Mesenchymal stem cell (in vitro differentiated cells and primary cell): ENCODE results near the gene TWIST2.

Experiments used
- DNase-seq: peaks from one replicate; pipeline ENCODE4 v3.0.0-alpha.2; 2013
- H2AFZ ChIP-seq: one replicate; pipeline ENCODE4 v1.6.1; 2013; ENCODE audit warnings: low read depth, mild to moderate bottlenecking, control low read depth, inconsistent platforms, low read length, moderate library complexity
- H2AK5ac ChIP-seq: 2 replicates; pipeline ENCODE4 v1.6.1; 2013; ENCODE audit warnings: low read length, moderate library complexity, mild to moderate bottlenecking, inconsistent platforms; ENCODE audit not compliant: severe bottlenecking
- H2BK120ac ChIP-seq: one replicate; pipeline ENCODE4 v1.6.1; 2013; ENCODE audit warnings: low read depth, mild to moderate bottlenecking, inconsistent platforms, low read length, moderate library complexity
- H2BK12ac ChIP-seq, 2 experiments: one replicate each; pipeline ENCODE4 v1.6.1; 2013; ENCODE audit warnings: inconsistent platforms in 2 of 2, low read length in 2 of 2, mild to moderate bottlenecking in 2 of 2, moderate library complexity in 2 of 2, control low read depth in 1 of 2
- H2BK15ac ChIP-seq: one replicate; pipeline ENCODE4 v1.6.1; 2013; ENCODE audit warnings: mild to moderate bottlenecking, low read depth, inconsistent platforms; ENCODE audit not compliant: poor library complexity, severe bottlenecking
- H2BK5ac ChIP-seq: 2 replicates; pipeline ENCODE4 v1.6.1; 2013; ENCODE audit warnings: low read depth, mild to moderate bottlenecking, low read length, control low read depth, inconsistent platforms; ENCODE audit not compliant: poor library complexity, severe bottlenecking
- H3K14ac ChIP-seq, 2 experiments: one replicate each; pipeline ENCODE4 v1.6.1; 2013; ENCODE audit warnings: inconsistent platforms in 2 of 2, low read length in 2 of 2, control low read depth in 1 of 2, mild to moderate bottlenecking in 1 of 2, moderate library complexity in 1 of 2
- H3K18ac ChIP-seq, 2 experiments: one replicate each; pipeline ENCODE4 v1.6.1; 2013; ENCODE audit warnings: inconsistent platforms in 2 of 2, low read length in 2 of 2, control low read depth in 1 of 2, low read depth in 1 of 2, mild to moderate bottlenecking in 1 of 2
- H3K23ac ChIP-seq, 2 experiments: one replicate each; pipeline ENCODE4 v1.6.1; 2013; ENCODE audit warnings: inconsistent platforms in 2 of 2, low read length in 2 of 2, mild to moderate bottlenecking in 2 of 2, moderate library complexity in 2 of 2, control low read depth in 1 of 2
- H3K27ac ChIP-seq: 2 replicates; pipeline ENCODE4 v1.5.1; 2013; ENCODE audit warnings: mild to moderate bottlenecking, moderate library complexity, low read length, control low read depth, inconsistent platforms; ENCODE audit not compliant: poor library complexity, severe bottlenecking
- H3K27me3 ChIP-seq, 2 experiments: 2 replicates each; pipeline versions ENCODE4 v1.6.1 to v1.7.0; 2013; ENCODE audit warnings: low read length in 2 of 2, mild to moderate bottlenecking in 2 of 2, moderate library complexity in 2 of 2, control low read depth in 1 of 2, inconsistent platforms in 1 of 2; ENCODE audit not compliant: control insufficient read depth in 1 of 2, insufficient read depth in 1 of 2
- H3K36me3 ChIP-seq, 2 experiments: 2 replicates each; pipeline versions ENCODE4 v1.6.1 to v1.7.0; 2013; ENCODE audit warnings: low read length in 2 of 2, control low read depth in 1 of 2, inconsistent platforms in 1 of 2, low read depth in 1 of 2, mild to moderate bottlenecking in 1 of 2; ENCODE audit not compliant: insufficient read depth in 2 of 2, control insufficient read depth in 1 of 2
- H3K4ac ChIP-seq, 2 experiments: one replicate each; pipeline ENCODE4 v1.6.1; 2013; ENCODE audit warnings: inconsistent platforms in 2 of 2, low read length in 2 of 2, mild to moderate bottlenecking in 2 of 2, moderate library complexity in 2 of 2, control low read depth in 1 of 2, low read depth in 1 of 2
- H3K4me1 ChIP-seq: 2 replicates; pipeline ENCODE4 v1.6.1; 2013; ENCODE audit warnings: low read depth, low read length, control low read depth; ENCODE audit not compliant: control insufficient read depth, insufficient read depth
- H3K4me2 ChIP-seq: 2 replicates; pipeline ENCODE4 v1.6.1; 2013; ENCODE audit warnings: low read length, mild to moderate bottlenecking, inconsistent platforms; ENCODE audit not compliant: poor library complexity, severe bottlenecking
- H3K4me3 ChIP-seq, 2 experiments: 2 replicates each; pipeline versions ENCODE4 v1.5.1 to v1.7.0; 2013; ENCODE audit warnings: low read length in 2 of 2, mild to moderate bottlenecking in 2 of 2, control low read depth in 1 of 2, low read depth in 1 of 2; ENCODE audit not compliant: insufficient read depth in 1 of 2
- H3K79me1 ChIP-seq: replicated peaks from 2 replicates; pipeline ENCODE4 v1.6.1; 2013; ENCODE audit warnings: mild to moderate bottlenecking, control low read depth, low read length, inconsistent platforms; ENCODE audit not compliant: poor library complexity, severe bottlenecking
- H3K9ac ChIP-seq: 2 replicates; pipeline ENCODE4 v1.7.0; 2013; ENCODE audit warnings: mild to moderate bottlenecking, low read length, moderate library complexity
- H3K9me3 ChIP-seq: 2 replicates; pipeline ENCODE4 v1.7.0; 2013; ENCODE audit warnings: mild to moderate bottlenecking, low read length; ENCODE audit not compliant: control insufficient read depth
- H4K8ac ChIP-seq: one replicate; pipeline ENCODE4 v1.6.1; 2013; ENCODE audit warnings: inconsistent platforms, mild to moderate bottlenecking, low read length, moderate library complexity
- H4K91ac ChIP-seq: one replicate; pipeline ENCODE4 v1.6.1; 2013; ENCODE audit warnings: mild to moderate bottlenecking, low read length, inconsistent platforms
- WGBS: methylation state at CpG from one replicate; pipeline ENCODE4 v1.1.7; 2013; ENCODE audit warnings: mixed read lengths; 5-methylcytosine and 5-hydroxymethylcytosine counted together

Gene TWIST2

DNA sequence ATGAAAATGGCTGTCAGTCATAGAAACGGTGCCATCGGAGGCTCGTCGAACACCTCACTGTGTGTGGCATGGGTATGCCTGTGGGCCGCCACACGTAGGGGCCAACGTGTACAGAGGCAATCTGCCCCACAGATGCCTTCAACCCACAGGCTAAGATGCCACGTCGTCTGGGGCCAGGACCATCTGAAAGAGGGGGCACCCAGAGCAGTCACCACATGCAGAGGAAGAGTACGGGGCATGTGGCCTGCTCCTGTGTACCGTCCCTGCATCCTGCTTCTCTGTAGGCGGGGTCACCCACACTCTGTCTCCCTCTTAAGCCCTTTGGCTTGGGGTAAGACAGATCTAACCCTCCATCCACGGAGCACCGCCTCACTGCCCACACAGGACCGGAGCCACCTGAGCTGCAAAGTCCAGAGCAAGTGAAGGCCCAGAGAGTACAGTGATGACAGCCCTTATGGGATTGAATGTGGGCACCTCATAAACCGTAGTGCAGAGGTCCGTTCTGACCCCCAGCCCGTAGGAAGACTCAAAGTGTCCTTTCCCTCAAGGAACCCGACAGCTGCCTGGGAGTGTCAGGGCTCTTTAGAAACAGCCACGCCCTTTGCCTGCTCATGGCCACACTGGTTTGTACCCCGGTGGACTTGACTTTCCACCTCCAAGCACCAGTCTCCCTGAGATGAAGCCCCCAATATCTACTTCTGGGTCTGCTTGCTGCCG lies 66.2 kb downstream of the TWIST2 start:
- H3K14ac ChIP-seq, result peak overlapping the region in 1 of 2 experiments; percentile 90
- H3K4me1 ChIP-seq, result peaks cover 24% of the 10 kb centered on the region
- H3K27ac ChIP-seq, result no peak overlapping the region
- no peak overlapping the region for H3K4me3 ChIP-seq
- H3K27me3 ChIP-seq, result no peaks in the 10 kb centered on the region
- H2AK5ac ChIP-seq, result no peak overlapping the region
- WGBS, result 92% methylated on average over 22 of the region's 22 CpGs
- no peak for DNase-seq
- no peak overlapping the region for H3K4me2 ChIP-seq
- no peak overlapping the region for H2BK15ac ChIP-seq
- H2BK120ac ChIP-seq, result no peak overlapping the region
- peaks cover 0 to 48% of the 10 kb centered on the region in 2 experiments for H3K36me3 ChIP-seq
- H3K18ac ChIP-seq, result peak overlapping the region in 1 of 2 experiments; percentile 5
- no peaks in the 10 kb centered on the region for H3K9me3 ChIP-seq
- no peak overlapping the region for H3K4ac ChIP-seq
- no peak overlapping the region for H2BK5ac ChIP-seq
- H3K79me1 ChIP-seq, result no peaks in the 10 kb centered on the region
- H4K91ac ChIP-seq, result no peak overlapping the region
- no peak overlapping the region for H2AFZ ChIP-seq
- H3K23ac ChIP-seq, result no peak overlapping the region
- no peak overlapping the region for H2BK12ac ChIP-seq
- peak overlapping the region; percentile 8 for H3K9ac ChIP-seq
- peak overlapping the region; percentile 28 for H4K8ac ChIP-seq

DNA sequence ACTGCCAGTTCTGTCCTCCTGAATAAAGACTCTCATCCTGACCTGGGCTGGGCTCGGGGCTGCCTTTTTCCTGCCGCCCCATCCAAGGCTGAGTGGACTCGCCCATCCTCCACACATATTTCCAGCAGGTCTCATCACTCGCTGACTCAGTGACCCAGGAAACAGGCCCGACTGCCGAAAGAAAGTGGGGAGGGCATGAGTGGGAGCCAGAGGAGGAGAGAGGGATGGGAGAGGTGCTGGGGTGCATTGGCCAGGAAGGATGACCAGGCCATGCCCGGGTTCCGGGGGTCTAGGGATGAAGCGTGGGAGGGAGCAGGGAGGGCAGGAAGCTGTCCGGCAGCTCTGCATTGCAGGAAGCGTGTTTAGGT lies 66.7 kb downstream of the TWIST2 start:
- peaks cover 0 to 48% of the 10 kb centered on the region in 2 experiments for H3K36me3 ChIP-seq
- no peak overlapping the region for H2BK15ac ChIP-seq
- peak overlapping the region; percentile 8 for H3K9ac ChIP-seq
- H3K4me1 ChIP-seq, result peaks cover 23% of the 10 kb centered on the region
- no peak overlapping the region for H3K4me2 ChIP-seq
- H3K18ac ChIP-seq, result peak overlapping the region in 1 of 2 experiments; percentile 5
- H4K91ac ChIP-seq, result no peak overlapping the region
- H3K79me1 ChIP-seq, result no peaks in the 10 kb centered on the region
- 71% methylated on average over 9 of the region's 11 CpGs for WGBS
- H3K9me3 ChIP-seq, result no peaks in the 10 kb centered on the region
- no peaks in the 10 kb centered on the region for H3K27me3 ChIP-seq
- H3K4ac ChIP-seq, result no peak overlapping the region
- no peak overlapping the region for H3K23ac ChIP-seq
- H3K27ac ChIP-seq, result no peak overlapping the region
- H2BK12ac ChIP-seq, result no peak overlapping the region
- H2AK5ac ChIP-seq, result no peak overlapping the region
- peak; percentile 24 for DNase-seq
- no peak overlapping the region for H2BK120ac ChIP-seq
- no peak overlapping the region for H2AFZ ChIP-seq
- no peak overlapping the region for H4K8ac ChIP-seq
- peak overlapping the region in 1 of 2 experiments; percentile 15 for H3K4me3 ChIP-seq
- H2BK5ac ChIP-seq, result no peak overlapping the region
- no peak overlapping the region for H3K14ac ChIP-seq

DNA sequence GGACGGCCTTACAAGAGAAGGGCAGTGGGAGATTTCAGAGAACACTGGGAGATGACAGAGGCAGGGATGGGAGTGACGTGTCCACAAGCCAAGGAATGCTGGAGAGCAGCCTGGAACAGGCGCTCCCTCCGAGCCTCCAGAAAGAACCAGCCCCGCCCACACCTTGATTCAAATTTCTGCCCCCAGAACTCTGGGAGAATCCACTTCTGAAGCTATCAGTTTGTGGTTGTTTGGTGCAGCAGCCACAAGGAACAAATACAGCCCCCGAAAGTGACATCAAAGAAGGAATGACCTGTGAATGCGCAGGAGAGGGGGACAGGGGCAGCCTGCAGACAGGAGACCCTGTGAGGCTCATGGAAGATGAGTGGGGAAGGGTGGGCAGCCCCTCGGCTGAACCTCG lies 67.3 kb downstream of the TWIST2 start:
- Histone ChIP-seq H2BK120ac (no peak overlapping the region), H3K9ac (no peak overlapping the region), H3K4me2 (no peak overlapping the region), H3K4ac (no peak overlapping the region), H2BK15ac (no peak overlapping the region), H4K8ac (no peak overlapping the region), H3K27me3 (no peaks in the 10 kb centered on the region), H3K4me1 (peaks cover 22% of the 10 kb centered on the region), H4K91ac (no peak overlapping the region), H3K79me1 (no peaks in the 10 kb centered on the region), H3K27ac (no peak overlapping the region), H2AK5ac (no peak overlapping the region), H3K14ac (no peak overlapping the region), H2AFZ (no peak overlapping the region), H2BK5ac (no peak overlapping the region), H3K23ac (no peak overlapping the region), H3K18ac (no peak overlapping the region), H3K36me3 (peaks cover 0 to 47% of the 10 kb centered on the region in 2 experiments), H3K4me3 (no peak overlapping the region), H2BK12ac (no peak overlapping the region), H3K9me3 (no peaks in the 10 kb centered on the region)
- 97% methylated on average over 8 of the region's 9 CpGs for WGBS
- DNase-seq, result no peak

DNA sequence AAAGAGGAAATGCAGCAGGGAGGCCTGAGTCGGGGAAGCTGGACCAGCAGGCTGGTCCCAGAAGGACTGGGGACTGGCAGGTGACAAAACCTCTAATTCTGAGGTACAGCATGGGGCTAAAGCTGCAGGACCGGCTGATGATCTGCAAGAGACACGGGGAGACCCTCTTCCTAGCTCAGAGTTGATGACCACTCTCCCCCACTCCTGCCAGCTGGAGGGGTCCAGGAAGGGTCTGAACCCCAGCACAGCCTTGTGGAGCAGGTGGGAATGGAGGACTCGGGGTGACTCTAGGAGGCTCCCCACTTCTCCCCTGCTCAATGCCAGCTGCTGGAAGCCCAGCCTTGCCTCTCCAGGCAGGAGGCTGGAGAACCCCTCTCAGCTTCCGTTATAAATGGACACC lies 67.7 kb downstream of the TWIST2 start:
- Histone ChIP-seq H2BK15ac (no peak overlapping the region), H3K4me2 (no peak overlapping the region), H3K4me1 (peaks cover 21% of the 10 kb centered on the region), H2AFZ (no peak overlapping the region), H3K9ac (peak overlapping the region; percentile 8), H2BK5ac (no peak overlapping the region), H2BK120ac (no peak overlapping the region), H4K8ac (no peak overlapping the region), H2BK12ac (no peak overlapping the region), H3K27ac (no peak overlapping the region), H4K91ac (no peak overlapping the region), H3K18ac (no peak overlapping the region), H3K36me3 (peaks cover 0 to 43% of the 10 kb centered on the region in 2 experiments), H3K23ac (no peak overlapping the region), H3K27me3 (peaks cover 0 to 1% of the 10 kb centered on the region in 2 experiments), H3K4ac (no peak overlapping the region), H3K9me3 (no peaks in the 10 kb centered on the region), H3K14ac (no peak overlapping the region), H3K4me3 (no peak overlapping the region), H3K79me1 (no peaks in the 10 kb centered on the region), H2AK5ac (no peak overlapping the region)
- no peak for DNase-seq
- 93% methylated on average over 4 of the region's 5 CpGs for WGBS
